Right lobe of liver (tissue), 6 donors: Measurements from ENCODE around the gene PEMT. TPM values are rescaled to one million over a fixed set of nuclear protein-coding genes. Genes with fewer than 3 reads are reported as not detected.

Experiments used
- ATAC-seq, 4 donors: fragments of 200-7000 bp; cut with Tn5 transposase; one replicate each; pipeline ENCODE4 v1.9.1; 2020; ENCODE audit warnings: mild to moderate bottlenecking in 4 of 4, moderate library complexity in 4 of 4
- DNase-seq, 3 donors: peaks; one replicate each; pipeline ENCODE4 v3.0.0-alpha.2; 2020
- H3K27ac ChIP-seq, 3 donors: fragments of 200-600 bp; one replicate each; pipeline ENCODE4 v1.8.0; 2022
- H3K27me3 ChIP-seq, 2 donors: fragments of 200-600 bp; one replicate each; pipeline ENCODE4 v1.8.0; 2022
- H3K36me3 ChIP-seq, 4 donors: fragments of 200-600 bp; sonication (generic) in 1 of 4; one replicate each; pipeline versions ENCODE4 v1.5.1 to v1.8.0; 2017 to 2022; ENCODE audit warnings: control low read depth in 1 of 4
- H3K4me1 ChIP-seq, 4 donors: fragments of 200-600 bp; sonication (generic) in 1 of 4; one replicate each; pipeline versions ENCODE4 v1.5.1 to v1.8.0; 2017 to 2022; ENCODE audit warnings: control low read depth in 1 of 4
- H3K4me3 ChIP-seq, 3 donors: fragments of 200-600 bp; one replicate each; pipeline ENCODE4 v1.8.0; 2022
- H3K9me3 ChIP-seq, 4 donors: fragments of 200-600 bp; sonication (generic) in 1 of 4; one replicate each; pipeline versions ENCODE4 v1.5.1 to v1.8.0; 2017 to 2022; ENCODE audit warnings: control low read depth in 1 of 4
- CTCF ChIP-seq, 4 donors: fragments of 200-600 bp in 3 of 4; fragments of 450-650 bp in 1 of 4; IDR thresholded peaks; one replicate each; pipeline versions ENCODE4 v1.5.1 to v1.8.0; 2016 to 2022; ENCODE audit warnings: antibody characterized with exemption in 4 of 4, mild to moderate bottlenecking in 2 of 4
- POLR2A ChIP-seq: fragments of 450-650 bp; IDR thresholded peaks from one replicate; pipeline ENCODE4 v1.6.1; 2017; ENCODE audit warnings: antibody characterized with exemption, mild to moderate bottlenecking
- WGBS: methylation state at CpG from one replicate; pipeline ENCODE4 v1.1.6; 2018; ENCODE audit warnings: low coverage, low lambda C conversion rate; ENCODE audit not compliant: insufficient coverage; ENCODE audit errors: missing lambda C conversion rate; 5-methylcytosine and 5-hydroxymethylcytosine counted together
- intact Hi-C, 2 donors: fragments of 100-400 bp; cut with DNase I; formaldehyde crosslinking; loops; one replicate each; pipeline versions ENCODE4 v1.11.2 to v1.14.1; 2022
- total RNA-seq, 6 experiments: library from RNA; depleted of rRNA in 2 of 6; stranded (reverse); fragments of >200 nt in 2 of 6; fragmentation: NEBNext Ultra II Directional in 3 of 6; extraction: Animal tissue kit (Norgen Biotek cat#: 25700) in 3 of 6; gene quantifications; one replicate each; pipeline versions ENCODE4 v1.1.0 to v1.2.4, GENCODE V29; 2016 to 2023
- donor health status: DM: no; HTN: yes; CAD: no.
- donor health status: DM: no; HTN: no; CAD: no.
- donor health status: DM: no; HTN: no; CAD: no.
- donor health status: DM: no; HTN: yes; CAD: no.
- donor health status: DM: no; HTN: yes; CAD: no.

The PEMT gene
- total RNA-seq, 6 experiments from 2014 or later = 92.4 to 184 (median 170) TPM

GRCh38 chr17:17535957-17536356 lies 55.6 kb downstream of the PEMT start:
- ATAC-seq (peak; percentile 62 to 84 (median 76)), DNase-seq (peak; percentile 89 to 96 (median 93))
- Histone ChIP-seq H3K27ac (peak overlapping the region; percentile 65 to 94 (median 93)), H3K36me3 (no peaks in the 10 kb centered on the region), H3K4me3 (no peak overlapping the region), H3K4me1 (peaks cover 0 to 63% (median 32%) of the 10 kb centered on the region in 4 donors), H3K27me3 (no peaks in the 10 kb centered on the region), H3K9me3 (no peaks in the 10 kb centered on the region)
- intact Hi-C loops = no loop called here
- TF ChIP-seq POLR2A (peak; percentile 56), CTCF (IDR thresholded peaks at IDR 0.05) (no peak)
- 20% methylated on average over 1 of the region's 7 CpGs for WGBS

- intact Hi-C loops = no loop called here
- Histone ChIP-seq H3K36me3 (no peaks in the 10 kb centered on the region), H3K4me3 (no peak overlapping the region), H3K9me3 (no peaks in the 10 kb centered on the region), H3K4me1 (peaks cover 0 to 61% (median 29%) of the 10 kb centered on the region in 4 donors), H3K27me3 (no peaks in the 10 kb centered on the region), H3K27ac (peak overlapping the region in 2 of 3 donors; percentile 66 to 83)
- DNase-seq = no peak
- TF ChIP-seq POLR2A (no peak), CTCF (IDR thresholded peaks at IDR 0.05) (no peak)
- WGBS = 26% methylated on average over 2 of the region's 3 CpGs
- peak in 2 of 4 donors; percentile 2 to 51 for ATAC-seq
Observed at GRCh38 chr17:17533901-17534441, 57.5 kb downstream of the PEMT start.

- H3K4me3 ChIP-seq = no peak overlapping the region
- H3K27me3 ChIP-seq = no peaks in the 10 kb centered on the region
- 24% methylated on average over 1 of the region's 1 CpG for WGBS
- peak overlapping the region in 2 of 3 donors; percentile 66 to 83 for H3K27ac ChIP-seq
- no peak for DNase-seq
- H3K9me3 ChIP-seq = no peaks in the 10 kb centered on the region
- H3K4me1 ChIP-seq = peaks cover 0 to 64% (median 30%) of the 10 kb centered on the region in 4 donors
- peak in 3 of 4 donors; percentile 3 to 17 (median 15) for ATAC-seq
- TF ChIP-seq POLR2A (no peak), CTCF (IDR thresholded peaks at IDR 0.05) (no peak)
- no peaks in the 10 kb centered on the region for H3K36me3 ChIP-seq
- intact Hi-C loops = no loop called here
Observed at GRCh38 chr17:17532991-17533390, 58.5 kb downstream of the PEMT start.

GRCh38 chr17:17531156-17531555 lies 60.4 kb downstream of the PEMT start:
- no peak overlapping the region for H3K27ac ChIP-seq
- peaks cover 0 to 61% (median 30%) of the 10 kb centered on the region in 4 donors for H3K4me1 ChIP-seq
- ATAC-seq = no peak
- no peak for TF ChIP-seq POLR2A
- no peak for TF ChIP-seq CTCF (IDR thresholded peaks at IDR 0.05)
- H3K27me3 ChIP-seq = no peaks in the 10 kb centered on the region
- 80% methylated on average over 3 of the region's 4 CpGs for WGBS
- H3K9me3 ChIP-seq = no peaks in the 10 kb centered on the region
- intact Hi-C loops = no loop called here
- DNase-seq = no peak
- H3K36me3 ChIP-seq = no peaks in the 10 kb centered on the region
- H3K4me3 ChIP-seq = no peak overlapping the region
